HG02943 (cell line): Measurements from ENCODE around the gene PPP2R2B.

ENCODE experiments used
- ATAC-seq: cut with Tn5 transposase; IDR thresholded peaks from one replicate; pipeline ENCODE4 v1.9.1; 2021; ENCODE audit warnings: mild to moderate bottlenecking, low read depth, moderate library complexity; ENCODE audit not compliant: unreplicated experiment

PPP2R2B gene

DNA sequence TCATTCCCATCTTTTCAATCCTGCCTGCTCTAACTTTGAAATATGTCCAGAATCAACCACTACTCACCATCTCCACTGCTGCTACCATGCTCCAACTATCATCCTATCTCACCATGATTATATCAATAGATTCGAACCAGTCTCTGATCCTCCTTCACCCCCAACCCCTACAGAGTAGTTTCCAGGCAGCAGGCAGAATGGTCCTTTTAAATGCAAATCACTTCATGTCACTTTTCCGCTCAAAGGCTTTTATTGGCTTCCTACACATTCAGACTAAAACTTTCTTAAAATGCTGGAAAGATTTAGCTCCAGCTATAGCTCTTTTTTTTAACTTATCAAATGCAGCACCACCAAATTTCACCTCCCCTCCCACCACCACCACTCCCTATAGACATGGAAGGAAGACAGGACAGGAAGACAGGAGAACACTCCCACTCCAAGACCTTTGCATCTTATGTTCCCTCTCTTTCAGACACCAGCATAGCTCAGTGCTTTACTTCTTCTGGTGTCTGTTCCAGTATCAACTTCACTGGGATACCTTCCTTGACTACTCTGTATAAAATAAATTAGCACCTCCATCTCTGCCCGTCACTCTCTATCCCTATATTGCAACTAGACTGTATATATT, 9.9 kb upstream of the PPP2R2B start:
- ATAC-seq: no peak

DNA sequence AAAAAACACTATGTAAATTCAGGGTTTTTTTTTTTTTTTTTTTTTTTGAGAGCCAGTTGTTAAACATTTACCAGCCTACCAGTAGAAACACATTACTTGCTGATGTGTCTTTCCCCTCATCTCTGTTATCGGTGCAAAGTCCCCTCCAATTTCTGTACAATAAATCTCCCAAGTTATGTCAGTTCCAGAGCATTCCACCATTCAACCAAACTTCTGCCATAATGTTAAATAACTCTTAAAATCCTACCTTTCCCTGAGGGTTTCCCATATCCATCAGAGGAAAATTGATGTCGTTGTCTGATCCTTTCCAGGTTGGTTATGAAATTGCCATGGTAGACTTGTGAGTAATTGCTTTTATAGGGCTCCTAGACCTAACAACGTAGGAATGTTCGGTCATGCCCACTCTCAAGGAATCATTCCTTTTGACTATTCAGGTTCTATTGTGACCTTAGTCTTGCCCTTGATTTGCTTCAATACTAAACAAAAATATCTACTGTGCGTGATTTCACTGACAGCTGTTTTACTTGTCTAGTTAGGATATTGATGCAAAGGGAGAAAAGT, 5.6 kb upstream of the PPP2R2B start:
- ATAC-seq: no peak

DNA sequence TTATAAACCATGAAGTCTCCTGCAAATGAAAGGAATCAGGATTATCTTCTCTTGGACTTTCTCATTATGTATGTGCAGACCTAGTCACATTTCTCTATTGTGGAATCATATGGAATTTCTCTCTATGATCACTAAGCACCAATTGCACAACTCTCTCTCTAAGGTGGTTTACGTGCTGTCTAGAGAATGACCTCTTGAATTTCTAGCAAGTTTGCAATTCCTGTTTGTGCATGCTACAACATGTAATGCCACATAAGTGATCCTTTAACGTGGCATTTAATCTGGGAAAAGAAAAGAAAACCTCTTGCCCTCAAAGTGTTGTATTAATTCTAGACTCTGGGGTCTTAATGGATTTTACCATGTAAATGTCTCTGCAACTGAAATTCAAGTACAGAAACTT, 5.0 kb upstream of the PPP2R2B start:
- no peak for ATAC-seq

DNA sequence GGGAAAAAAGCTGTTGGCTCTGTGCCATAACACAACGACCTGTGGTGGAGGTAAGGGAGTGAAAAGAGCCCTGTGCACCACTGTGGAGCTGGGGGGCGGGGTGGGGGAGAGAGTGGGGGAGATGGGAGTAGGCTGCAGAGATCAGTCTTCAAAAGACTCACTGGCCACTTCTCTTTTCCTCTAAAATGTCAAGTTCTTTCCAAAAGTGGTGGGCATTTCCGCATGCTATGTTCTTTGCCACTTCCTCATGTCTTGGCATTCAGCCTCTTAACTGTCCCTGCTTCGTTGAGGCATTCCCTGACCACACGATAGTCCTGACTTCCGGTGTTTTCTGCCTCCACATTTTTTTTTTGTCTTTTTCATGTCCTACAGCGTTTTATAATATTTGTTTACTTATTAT, 2.4 kb upstream of the PPP2R2B start:
- ATAC-seq: no peak

DNA sequence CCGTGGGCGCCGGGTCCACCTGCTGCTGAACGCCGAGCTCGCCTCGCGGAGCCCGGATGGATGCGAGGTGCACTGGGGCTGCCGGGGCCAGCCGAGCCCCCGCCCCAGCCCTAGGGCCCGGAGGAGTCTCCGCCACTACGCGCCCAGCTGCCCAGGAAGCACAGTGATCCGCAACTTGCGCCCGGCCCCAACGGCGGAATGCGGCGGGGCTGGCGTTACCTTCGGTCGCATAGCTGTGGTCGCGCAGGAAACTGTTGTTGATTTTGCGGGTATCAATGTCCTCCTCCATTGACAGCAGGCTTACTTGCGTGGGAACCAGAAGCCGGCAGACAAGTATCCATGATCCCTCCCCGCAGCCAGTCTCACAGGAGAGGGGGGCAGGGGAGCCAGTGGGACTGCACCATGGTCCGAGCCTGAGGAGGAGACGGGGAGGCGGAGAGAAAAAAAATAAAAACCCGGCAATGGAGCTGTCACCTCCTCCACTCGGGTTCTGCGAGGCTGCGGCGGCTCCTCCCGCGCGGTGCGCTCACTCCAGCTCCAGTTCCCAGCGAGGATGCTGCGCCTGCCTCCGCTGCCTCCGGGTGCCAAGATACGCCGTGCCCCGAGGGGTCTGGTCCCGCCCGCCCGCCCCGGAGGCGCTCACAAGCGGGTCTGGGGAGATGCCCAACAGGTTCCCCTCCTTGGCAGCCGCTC, 628 bp downstream of the PPP2R2B start:
- no peak for ATAC-seq

DNA sequence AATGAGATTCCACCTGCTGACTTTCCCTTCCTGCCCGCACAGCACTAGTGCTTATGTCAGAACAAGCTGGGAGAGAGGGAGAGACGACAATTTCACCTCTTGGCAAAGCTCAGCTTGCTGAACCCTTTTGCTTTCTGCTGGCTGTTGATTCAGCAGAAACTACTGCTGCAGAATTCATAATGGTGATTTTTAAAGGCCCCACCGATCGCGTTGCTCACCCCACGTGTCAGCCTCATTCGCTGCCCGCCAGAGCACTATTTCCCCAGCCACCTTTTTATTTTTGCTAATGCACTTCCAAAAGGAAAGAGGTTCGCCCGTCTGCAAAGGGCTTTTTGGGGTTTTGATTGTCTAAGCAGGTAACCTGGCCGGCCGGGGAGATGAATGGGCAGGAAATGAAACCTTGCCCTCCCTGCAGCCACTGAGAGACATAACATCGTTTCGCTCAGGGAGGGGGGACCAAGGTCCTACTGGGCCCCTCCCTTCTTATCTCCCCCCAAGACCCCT, 1.3 kb downstream of the PPP2R2B start:
- no peak for ATAC-seq

DNA sequence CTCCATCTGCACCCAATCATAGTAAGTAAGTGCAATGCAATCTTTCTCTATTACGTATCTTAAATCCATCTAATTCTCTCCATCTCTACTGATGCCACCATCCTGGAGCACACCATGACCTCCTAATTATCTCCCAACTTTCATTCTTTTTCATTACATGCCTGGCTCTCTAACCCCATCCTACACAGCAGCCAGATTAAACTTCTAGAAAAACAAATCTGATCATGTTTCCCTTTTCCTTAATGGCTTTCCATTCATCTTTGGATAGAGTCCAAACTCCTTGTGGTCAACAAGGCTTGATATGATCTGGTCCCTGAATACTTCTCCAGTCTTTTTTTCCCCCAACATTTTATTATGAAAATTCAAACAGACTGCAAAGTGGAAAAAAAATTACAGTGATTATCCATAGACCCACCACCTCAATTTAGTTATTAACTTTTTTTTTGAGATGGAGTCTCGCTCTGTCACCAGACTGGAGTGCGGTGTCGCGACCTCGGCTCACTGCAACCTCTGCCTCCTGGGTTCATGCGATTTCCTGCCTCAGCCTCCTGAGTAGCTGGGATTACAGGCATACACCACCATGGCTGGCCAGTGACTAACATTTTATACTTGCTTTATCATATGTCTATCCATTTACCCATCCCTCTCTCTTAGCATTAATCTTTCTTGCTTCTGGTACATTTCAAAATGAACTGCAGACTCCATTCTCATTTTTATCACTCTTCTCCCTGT, 5.2 kb downstream of the PPP2R2B start:
- ATAC-seq: no peak

DNA sequence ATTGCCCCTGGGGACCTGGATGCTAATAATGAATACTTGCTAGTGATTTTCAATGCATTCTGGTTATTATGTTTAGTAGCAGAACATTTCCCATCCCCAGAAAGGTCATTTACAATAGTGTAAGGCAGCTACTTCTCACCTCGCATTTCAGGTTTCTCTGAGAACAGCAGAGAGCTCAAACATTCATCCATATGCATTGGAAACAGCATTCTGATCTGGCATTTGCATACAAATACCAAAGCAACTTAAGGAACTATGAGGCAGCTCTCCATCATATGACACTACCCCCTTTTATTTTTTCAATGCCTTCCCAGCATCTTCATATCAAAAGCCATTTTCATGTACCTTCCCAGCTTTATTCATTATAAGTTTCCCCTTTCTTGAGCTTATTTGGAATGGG, 6.4 kb downstream of the PPP2R2B start:
- ATAC-seq: no peak

DNA sequence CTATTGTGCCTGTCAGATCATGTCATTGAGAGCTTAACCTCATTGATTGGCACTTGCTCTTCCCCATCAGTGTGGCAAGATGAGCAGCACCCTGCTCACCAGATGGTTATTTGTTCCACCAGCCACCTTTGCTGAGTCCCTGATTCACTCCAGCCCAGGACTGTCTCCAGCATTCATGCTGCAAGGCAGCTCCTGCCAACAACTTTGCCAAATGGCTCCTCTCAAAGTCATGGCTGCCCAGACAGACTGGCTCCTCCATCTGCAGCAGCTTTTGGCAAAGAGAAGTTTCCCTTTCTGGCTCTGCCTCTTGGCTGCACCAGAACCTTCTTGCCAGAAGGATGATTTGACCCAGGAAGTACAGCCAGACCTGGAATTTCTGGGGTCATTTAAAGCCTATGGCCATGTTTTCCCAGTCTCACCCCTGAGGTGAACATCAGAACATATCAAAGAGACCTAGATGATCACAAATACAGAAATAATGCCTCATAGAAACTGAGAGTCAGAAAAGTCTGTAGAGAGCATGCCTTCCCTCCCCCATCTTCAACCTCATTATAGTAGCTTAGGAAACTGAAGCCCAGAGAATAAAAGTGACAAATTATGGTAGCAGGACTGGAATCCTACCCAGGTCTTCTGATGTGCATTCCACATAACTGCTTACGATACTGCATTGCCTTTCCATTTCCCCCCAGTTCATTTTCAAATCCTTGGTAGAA, 10.4 kb downstream of the PPP2R2B start:
- no peak for ATAC-seq

DNA sequence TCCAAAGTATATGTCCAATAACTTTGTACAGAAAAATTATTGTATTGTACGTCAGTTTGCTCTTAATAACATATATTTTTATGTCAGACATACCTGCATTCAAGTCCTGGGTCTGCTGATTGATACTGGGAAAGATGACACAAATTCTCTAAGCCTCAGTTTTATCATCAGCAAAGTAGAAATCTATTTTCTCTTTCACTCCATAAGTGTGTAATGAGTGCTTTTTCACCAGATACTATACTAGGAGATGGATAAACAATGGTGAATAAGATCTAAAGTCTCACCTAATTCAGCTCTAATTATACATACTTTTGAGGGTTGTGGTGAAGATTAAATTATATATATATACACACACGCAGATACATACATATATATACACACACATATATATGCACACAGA, 12.3 kb downstream of the PPP2R2B start:
- no peak for ATAC-seq

DNA sequence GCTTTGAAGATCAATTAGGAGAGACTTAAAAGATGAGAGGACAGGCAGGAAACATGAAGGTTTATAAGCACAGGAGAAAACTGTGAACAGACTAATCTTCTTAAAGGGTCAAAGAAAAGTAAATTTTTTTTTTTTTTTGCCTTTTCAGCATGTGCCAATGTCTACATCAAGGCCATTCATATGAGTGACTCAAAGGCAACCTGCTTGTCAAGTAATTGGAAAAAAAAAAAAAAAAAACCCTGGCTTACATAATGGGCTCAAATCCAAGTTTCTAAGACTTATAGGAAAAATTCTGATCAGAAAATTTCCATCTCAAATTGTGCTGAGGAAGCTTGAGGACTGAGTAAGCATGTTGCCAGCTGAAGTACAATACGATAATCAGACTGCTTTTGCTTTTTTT, 15.9 kb downstream of the PPP2R2B start:
- no peak for ATAC-seq

DNA sequence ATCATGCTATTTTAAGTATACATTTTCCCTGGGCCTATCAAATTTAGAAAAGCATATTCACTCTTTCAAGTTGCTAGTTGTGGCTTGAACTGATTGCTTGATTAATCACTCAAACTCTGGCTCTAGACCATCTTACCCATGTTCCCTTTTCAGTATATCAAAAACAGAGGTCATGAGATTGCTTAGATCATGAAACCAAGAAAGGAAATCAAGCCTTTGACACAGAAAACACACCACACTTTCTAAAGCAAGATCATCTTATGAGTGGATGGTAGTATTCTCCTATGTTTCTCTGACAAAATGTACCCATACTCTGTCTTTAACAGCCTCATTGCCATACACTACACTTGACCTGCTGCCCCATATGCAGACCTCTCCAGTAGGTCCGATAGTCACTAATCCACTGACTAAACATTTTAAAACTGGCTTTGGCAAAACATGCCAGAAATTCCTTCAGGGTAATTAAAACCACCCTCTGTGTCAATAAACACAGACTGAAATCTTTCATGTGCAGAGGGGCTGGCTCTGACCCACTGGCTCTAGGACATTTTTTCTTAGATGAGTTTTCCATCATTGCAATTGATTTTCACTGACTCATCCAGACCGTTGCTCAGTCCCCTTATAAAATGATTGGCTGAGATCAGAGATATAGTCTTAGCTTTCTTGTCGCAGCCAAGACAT, 18.2 kb downstream of the PPP2R2B start:
- no peak for ATAC-seq

DNA sequence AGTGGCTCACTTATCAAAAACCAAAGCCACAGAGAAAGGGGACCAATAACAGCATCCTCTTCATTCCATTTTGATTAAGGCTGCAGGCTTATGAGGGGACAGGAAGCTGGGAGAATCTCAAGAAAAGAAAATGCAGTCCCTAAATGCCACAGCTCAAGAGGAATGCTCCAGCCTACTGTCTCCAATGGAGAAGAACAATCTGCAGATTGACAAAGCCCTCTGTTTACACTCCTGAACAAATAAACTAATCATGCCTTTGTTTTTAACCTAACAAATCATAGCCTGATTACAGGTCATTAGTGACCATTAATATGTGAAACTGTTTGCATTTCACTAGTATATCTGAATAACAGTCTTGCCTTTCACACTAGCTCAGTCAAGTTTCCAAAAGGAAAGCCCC, 26.5 kb downstream of the PPP2R2B start:
- ATAC-seq: no peak

DNA sequence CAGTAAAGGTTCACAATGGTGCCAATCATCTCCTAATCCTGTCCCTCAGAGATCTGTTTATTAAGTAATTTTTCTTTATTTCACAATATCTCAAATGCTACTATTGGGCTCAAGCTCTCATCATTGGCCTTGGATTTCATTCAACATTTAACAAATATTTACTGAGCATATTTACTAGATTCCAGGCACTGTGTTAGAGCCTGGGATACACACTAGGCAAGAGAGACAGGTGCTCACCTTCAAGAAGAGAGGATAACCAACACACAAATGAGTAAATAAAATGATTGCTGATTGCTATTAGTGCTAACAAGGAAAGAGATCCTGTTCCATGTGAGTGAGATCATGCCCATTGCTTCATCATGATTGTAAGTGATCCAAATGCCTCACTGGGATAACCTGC, 27.4 kb downstream of the PPP2R2B start:
- no peak for ATAC-seq

DNA sequence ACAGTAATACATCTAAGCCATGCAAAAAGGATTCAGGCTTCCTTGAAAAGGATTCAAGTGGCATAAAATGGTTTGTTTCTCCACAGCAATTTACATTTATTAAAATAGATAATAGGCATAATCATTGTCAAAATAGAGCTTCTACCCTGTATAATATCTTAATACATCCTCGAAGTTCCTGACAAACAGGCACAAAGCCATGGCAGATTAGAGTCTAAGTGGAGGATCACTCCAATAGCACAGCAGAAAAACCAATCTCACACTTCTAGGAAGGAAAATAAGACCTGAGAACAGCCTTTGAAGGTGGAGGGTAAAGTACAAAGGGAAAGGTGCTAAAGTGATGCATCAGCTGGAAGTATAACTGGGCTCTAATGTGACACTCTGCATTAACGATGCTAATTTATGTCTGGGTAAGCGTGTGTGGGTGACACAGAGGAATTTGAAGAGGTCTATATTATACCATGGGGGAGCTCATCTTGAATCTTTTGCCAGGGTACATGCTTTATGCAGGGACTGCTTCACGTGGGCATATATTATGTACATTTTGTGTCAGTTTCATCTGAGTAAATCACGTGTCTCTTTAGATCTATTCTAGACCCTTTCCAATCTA, 28.8 kb downstream of the PPP2R2B start:
- no peak for ATAC-seq

DNA sequence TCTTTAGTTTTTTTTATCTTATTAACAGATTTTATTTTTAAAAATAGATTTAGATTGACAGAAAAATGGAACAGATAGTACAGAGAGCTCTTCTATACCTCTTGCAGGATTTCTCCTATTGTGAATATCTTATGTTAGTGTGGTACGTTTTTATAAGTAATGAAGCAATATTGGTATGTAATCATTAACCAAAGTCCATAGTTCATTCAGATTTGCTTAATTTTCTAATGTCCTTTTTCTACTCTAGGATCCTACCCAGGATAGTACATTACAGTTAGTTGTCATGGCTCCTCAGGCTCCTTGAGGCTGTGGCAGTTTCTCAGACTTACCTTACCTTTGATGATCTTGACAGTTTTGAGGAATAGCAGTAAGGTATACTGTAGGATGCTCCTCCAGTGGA, 30.4 kb downstream of the PPP2R2B start:
- ATAC-seq: no peak

DNA sequence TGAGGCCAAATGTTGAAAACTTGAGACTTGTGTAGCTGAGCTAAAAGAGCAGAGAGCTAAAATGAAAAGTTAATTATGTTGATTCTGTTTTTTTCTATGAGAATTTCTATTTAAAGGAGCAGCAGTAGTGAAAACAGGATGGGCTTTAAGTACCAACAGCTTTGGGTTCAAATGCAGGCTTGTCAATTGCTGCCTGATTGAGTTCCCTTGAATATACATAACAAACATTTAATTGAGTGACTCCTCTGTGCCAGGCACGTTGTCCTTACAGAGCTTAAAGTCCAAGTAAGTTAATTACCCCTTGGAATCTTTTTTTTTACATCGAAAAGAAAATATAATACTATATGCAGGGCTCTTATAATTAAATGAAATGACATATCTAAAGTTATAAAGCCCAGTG, 38.5 kb downstream of the PPP2R2B start:
- ATAC-seq: no peak

DNA sequence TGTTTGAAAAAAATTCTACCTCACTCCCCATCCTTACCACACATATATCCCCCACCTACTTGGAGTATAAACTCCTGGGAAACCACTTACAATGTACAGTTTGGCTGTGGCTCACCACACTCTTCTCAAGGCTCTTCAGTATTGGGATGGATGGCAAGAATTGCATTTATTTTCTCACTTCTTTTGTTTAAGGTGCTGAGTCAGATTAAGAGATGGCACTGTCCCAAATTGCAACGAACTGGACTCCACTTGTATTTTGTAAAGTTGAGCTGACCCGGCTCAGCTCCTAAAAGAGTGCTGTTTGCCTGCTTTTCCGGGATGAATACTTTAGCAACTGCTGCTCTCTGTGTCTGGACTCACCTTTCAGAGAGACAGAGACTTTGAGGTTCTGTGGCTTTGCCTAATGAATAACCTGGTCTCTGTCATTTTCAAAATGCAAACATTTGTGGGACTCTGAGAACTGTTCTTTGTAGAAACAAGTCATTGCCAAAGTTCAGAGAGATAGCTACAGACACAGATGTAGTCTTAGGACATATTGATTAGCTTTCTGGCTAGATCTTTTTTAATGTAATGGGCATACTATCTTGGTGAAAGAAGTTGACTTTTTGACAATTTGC, 42.2 kb downstream of the PPP2R2B start:
- ATAC-seq: no peak

DNA sequence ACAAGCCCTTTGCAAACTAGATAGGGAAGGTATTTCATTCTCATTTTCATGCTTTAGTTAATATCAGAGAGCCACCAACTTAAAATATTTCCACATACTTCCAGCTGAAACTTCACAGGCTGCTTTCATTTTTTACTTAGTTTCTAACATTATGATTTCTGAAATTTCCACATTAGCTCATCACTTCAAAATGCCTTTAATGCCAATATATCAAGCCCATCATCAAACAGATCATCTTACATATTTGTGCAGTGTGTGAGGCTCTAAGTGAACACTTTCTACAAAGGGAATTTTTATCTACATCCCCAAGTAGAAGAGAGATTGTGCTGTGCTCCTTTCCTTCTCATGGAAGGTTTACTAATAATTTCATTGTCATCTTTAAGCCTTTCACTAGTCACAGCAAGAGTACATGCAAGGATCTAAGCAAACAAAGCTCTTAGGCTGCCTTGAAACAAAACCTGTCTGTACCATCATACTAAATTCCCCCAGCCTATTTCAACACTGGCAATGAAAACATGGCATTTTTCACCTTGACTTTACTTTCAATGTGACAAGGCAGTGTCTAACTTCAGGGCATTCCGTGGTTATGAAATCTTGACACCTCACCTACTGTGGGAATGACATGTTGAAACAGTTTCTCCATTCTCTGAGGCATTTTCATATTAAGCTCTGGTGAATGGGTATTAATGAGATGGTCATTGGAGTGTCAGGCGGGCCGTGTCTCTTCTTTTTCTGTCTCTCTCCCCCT, 45.4 kb downstream of the PPP2R2B start:
- no peak for ATAC-seq
